Cardiac septum (tissue), 1 donor: ENCODE measurements around the gene C1orf21. TPM values are rescaled to one million over a fixed set of nuclear protein-coding genes. Genes with fewer than 3 reads are reported as not detected.

ENCODE experiments used
- DNase-seq: peaks from one replicate; pipeline ENCODE4 v3.0.0-alpha.2; 2020; ENCODE audit warnings: low spot score
- intact Hi-C: fragments of 100-400 bp; cut with DNase I; formaldehyde crosslinking; loops from one replicate; pipeline ENCODE4 v1.14.0; 2022
- total RNA-seq: library from RNA; stranded (reverse); fragmentation: NEBNext Ultra II Directional; extraction: Animal tissue kit (Norgen Biotek cat#: 25700); gene quantifications from one replicate; pipeline ENCODE4 v1.2.1, GENCODE V29; 2021
- donor health status: DM: no; HTN: no; CAD: no.

Gene C1orf21
- total RNA-seq, 1 donor from 2014 or later, result 93.6 TPM

DNA sequence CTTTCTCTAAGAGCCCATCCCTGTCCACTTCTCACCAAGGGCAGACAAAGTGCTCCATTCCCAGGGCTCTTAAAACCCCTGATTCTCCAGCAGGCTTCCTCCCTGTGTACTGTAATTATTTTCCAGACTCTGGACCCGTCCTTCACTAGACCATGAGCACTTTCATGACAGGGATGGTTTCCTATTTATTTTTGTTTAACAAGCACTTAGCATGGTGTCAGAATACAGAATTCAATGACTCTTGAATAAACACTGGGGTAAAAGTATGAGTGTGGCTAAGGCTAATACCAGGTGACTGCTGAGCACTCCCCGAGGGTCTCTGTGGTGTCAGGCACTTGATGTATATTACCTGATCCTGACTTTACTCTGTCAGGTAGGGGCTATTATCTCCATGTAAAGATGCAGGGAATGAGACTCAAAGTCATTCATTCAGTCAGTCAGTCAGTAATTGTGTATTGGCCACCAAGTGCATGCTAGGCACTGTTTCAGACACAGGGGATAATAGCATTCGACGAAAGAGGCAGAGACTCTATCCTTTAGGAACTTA is 47.2 kb downstream of the C1orf21 start:
- intact Hi-C loops, result no loop called here
- DNase-seq, result no peak

- intact Hi-C loops, result no loop called here
- no peak for DNase-seq
These were observed 50.5 kb downstream of the C1orf21 start for GRCh38 chr1:184437291-184437690.

- intact Hi-C loops, result no loop called here
- DNase-seq, result no peak
These were observed 51.5 kb downstream of the C1orf21 start for GRCh38 chr1:184438363-184438762.

- intact Hi-C loops, result no loop called here
- DNase-seq, result no peak
These were observed 55.4 kb downstream of the C1orf21 start for GRCh38 chr1:184442260-184442659.

GRCh38 chr1:184443201-184443600 is 56.4 kb downstream of the C1orf21 start:
- intact Hi-C loops, result no loop called here
- DNase-seq, result no peak

- intact Hi-C loops, result no loop called here
- DNase-seq, result no peak
These were observed 56.8 kb downstream of the C1orf21 start for GRCh38 chr1:184443624-184444023.

DNA sequence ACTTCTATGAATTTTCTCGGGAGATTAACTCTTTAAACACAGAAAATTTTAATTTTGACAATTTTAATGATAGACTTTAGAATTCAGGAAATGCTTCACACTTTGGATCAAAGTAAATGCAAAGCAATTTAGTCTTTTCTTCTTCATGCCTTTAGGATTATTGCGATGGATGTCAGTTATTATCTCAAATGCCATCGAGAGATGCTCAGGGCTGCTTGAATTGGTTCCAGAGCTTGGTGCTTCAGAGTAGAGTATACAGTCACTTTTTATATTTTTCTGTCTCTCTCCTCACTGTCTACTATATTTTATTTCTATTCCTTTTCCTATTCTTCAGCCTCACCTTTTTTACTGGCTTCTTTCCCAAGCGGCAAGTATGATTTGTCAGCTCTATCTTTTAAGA is 59.2 kb downstream of the C1orf21 start:
- DNase-seq, result no peak
- intact Hi-C loops, result no loop called here

DNA sequence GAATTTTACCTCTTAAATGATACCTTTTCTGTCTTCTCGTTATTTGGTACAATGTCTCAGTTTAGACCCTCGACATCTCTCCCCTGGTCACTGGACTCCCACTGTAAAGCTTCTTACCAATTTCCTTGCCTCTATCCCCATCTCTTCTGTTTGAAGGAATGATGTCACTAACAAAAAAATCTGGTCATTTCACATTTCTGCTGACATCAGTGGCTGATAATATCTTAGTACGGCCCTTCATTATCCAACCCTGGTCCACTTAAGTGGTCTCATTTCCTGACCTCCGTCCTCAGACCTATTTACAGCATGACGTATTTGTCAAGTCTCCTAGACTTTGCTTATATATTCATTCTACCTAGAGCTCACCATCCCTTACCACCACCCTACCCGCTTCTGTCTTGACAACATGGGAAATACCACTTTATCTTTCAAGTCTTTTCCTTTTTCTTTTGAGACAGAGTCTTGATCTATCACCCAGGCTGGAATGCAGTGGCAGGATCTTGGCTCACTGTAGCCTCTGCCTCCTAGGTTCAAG is 60.9 kb downstream of the C1orf21 start:
- intact Hi-C loops, result no loop called here
- no peak for DNase-seq

DNA sequence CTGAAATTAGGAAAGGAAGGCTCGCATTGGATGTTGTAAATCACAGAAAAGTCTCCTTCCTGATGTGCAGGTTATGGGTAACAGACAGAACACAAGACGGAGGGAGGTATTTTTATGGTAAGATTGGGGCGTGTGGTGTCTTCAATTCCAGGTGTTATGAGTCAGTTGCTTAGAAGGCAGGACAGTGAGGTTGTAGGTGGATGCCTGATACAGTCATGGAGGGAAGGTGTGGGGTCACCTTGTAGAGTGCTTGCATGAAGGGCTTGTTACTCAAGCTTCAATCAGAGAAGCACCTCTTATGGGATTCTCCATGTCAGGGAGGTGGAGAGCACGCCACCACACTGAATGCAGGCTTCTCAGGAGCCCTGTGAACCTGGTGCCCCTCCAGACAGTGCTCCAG is 63.1 kb downstream of the C1orf21 start:
- intact Hi-C loops, result no loop called here

DNA sequence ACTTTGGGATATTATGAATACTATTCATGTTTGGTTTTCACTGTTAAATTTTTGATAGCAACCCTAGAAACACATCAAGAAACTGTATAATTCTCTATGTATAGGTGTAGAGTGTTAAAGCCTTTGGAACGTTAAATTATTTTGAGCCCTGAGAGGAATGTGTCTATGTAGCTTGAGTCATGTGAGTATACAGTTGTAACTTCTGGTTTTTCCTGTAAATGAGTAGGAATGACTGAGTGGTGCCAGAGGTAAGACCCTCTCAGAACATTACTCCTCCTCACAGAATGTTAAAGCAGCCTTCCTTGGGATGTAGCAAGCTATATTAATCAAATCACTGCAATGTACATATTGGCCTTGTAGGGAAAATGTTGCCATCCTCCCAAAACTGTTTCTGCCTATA is 69.0 kb downstream of the C1orf21 start:
- no peak for DNase-seq
- intact Hi-C loops, result no loop called here

More for the DNA sequence above, 63.1 kb downstream of the C1orf21 start:
- no peak for DNase-seq

DNA sequence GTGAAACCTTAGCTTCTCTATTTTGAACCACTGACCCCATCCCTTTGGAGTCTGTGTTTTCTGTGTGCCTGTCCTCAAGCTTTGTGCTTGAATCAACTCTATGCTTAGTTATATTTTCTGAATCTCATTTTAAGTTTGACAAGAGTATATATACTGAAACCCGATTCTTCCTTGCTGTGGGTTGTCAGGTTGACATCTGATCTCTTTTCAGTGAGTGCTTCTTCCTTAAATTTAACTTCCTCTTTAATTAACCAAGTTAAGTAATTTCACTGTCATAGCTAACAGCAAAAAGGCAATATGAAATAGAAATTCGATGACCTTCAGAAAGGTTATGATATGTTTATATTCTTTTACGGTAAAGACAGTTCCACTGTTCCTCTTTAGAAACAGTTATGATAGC is 69.4 kb downstream of the C1orf21 start:
- intact Hi-C loops, result no loop called here
- DNase-seq, result no peak

- intact Hi-C loops, result no loop called here
- DNase-seq, result no peak
These were observed 70.7 kb downstream of the C1orf21 start for GRCh38 chr1:184457500-184457899.

- no peak for DNase-seq
- intact Hi-C loops, result loop anchor here (5.0 to 10.0 kb wide), 2 partner anchors 74 to 387 kb away; partner anchors contain the start of gene C1orf21
These were observed 74.5 kb downstream of the C1orf21 start for GRCh38 chr1:184461321-184461720.

DNA sequence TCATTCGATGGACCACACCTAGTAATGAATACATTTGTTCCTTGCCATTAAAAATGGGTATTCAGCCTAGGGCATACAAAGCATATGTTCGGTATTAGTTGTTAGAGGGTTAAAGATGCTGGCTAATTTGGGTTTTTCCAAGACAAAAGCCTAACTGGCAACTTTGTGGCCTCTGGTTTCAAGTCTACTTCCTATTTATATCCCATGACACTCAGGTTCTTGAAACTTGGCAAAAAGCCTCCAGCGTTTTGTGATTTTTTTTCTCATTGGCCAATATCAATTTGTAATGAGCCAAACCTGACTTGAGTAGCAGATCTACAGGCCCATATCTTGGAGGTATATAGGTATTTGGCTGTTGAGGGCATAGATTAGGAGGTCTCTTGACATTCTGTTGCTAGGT is 75.3 kb downstream of the C1orf21 start:
- intact Hi-C loops, result loop anchor here (5.0 to 10.0 kb wide), 2 partner anchors 75 to 387 kb away; partner anchors contain the start of gene C1orf21
- DNase-seq, result no peak

GRCh38 chr1:184462990-184463389 is 76.2 kb downstream of the C1orf21 start:
- DNase-seq, result no peak
- intact Hi-C loops, result loop anchor here (5.0 to 10.0 kb wide), 2 partner anchors 76 to 388 kb away; partner anchors contain the start of gene C1orf21

- no peak for DNase-seq
- intact Hi-C loops, result loop anchor here (5.0 to 10.0 kb wide), 2 partner anchors 76 to 389 kb away; partner anchors contain the start of gene C1orf21
These were observed 76.9 kb downstream of the C1orf21 start for GRCh38 chr1:184463680-184464079.

GRCh38 chr1:184464757-184465156 is 77.9 kb downstream of the C1orf21 start:
- intact Hi-C loops, result loop anchor here (5.0 to 10.0 kb wide), 2 partner anchors 77 to 390 kb away; partner anchors contain the start of gene C1orf21
- DNase-seq, result no peak

DNA sequence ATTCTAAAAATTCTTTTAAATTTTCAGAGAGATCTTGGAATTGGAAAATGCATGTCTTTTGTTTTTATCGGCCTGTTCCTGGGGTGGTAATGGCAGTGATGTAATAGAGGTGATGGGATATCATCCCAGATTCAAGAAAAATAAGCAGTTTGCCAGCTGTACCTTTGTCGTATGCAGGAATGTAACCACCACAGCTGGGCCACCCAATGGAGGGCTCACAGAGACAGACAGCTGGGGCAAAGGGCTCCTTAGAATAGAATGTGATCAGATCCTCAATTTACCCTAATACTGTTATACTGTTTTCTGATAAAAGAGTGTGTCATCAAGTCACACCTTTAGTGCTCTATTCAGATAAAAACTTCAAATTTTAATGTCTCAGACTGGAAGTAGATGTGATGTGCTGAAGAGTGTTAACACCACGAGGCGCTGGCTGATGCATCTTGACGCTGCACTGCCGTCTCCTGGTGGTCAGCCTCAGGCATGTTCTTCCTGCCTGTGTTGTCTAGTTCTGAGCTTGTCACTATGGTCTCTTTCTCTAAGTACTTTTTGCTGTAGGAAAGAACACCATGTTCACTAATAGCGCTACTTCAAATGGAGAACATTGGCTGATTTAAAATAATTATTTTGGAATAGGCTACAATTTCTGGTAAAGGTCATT is 78.8 kb downstream of the C1orf21 start:
- DNase-seq, result no peak

DNA sequence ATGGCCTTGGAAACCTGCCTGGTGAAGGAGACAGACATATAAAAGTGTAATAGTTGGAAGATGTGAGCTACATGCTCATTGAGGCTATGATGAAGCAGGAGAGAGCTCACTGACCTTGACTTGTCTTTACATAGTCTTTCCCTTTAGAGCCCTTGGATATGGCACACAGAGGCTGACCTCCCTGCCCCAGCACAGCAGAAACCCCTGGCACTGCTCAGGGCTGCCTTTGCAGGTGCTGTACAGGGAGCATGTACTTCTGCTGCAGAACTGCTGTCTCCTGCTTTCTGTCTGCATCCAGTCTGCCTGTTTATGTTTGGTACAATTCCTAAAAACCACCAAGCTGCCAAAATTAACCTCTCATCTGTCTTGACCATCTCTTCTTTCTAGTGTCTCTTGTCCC is 80.5 kb downstream of the C1orf21 start:
- no peak for DNase-seq
- intact Hi-C loops, result loop anchor here (10.0 kb wide), 1 partner anchor 392 kb away; no protein-coding TSS in a partner anchor

More for the DNA sequence above, 78.8 kb downstream of the C1orf21 start:
- intact Hi-C loops, result loop anchor here (10.0 kb wide), 1 partner anchor 391 kb away; no protein-coding TSS in a partner anchor

DNA sequence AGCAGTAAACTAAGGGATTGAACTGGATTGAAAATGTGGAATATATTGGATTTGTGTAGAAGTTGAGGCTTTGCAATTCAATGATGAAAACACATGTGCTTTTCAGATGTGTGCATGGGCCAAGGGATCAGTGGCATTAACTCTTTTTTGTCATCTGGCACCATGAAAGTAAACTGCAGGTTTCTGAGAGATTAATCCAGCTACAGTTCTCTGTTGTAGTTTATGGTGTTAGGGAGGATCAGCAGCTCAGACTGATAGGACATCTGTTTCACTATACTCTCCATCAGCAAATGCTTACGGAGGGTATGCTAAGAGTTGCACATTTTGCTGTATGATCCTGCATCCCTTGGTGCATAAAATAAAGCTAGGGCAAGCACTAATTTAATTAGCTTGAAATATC is 82.6 kb downstream of the C1orf21 start:
- DNase-seq, result no peak
- intact Hi-C loops, result loop anchor here (10.0 kb wide), 1 partner anchor 395 kb away; no protein-coding TSS in a partner anchor

DNA sequence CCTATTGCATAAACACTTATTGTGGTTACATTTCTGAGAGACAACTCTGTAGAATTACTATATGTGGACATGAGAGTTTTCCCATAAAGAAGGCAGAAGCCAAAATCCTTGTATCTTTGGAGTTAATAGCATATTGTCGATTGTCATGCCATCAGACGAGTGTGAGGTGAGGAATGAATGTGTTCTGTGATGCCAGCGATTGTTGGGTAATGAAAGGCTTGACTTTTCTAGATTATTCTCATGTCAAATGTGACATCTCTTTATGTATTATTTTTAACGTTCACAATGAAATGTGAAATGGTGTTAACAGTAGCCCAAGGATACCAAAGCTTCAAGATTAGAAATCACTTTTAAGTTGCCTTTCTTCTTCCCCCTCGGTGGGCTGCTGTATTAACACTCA is 84.9 kb downstream of the C1orf21 start:
- intact Hi-C loops, result loop anchor here (5.0 kb wide), 1 partner anchor 91 kb away; no protein-coding TSS in a partner anchor
- no peak for DNase-seq
